H9 (cell line): ENCODE measurements around the gene MYO5B. TPM values are rescaled to one million over a fixed set of nuclear protein-coding genes. Genes with fewer than 3 reads are reported as not detected.
A peak's percentile ranks its signal among the peaks of the same experiment; 100 is the strongest.

ENCODE experiments used
- DNase-seq: peaks from one replicate; pipeline ENCODE4 v3.0.0-alpha.2; 2017
- H2AFZ ChIP-seq: one replicate; pipeline ENCODE4 v1.6.1; 2013; ENCODE audit warnings: mild to moderate bottlenecking, low read length, control low read depth, moderate library complexity
- H2AK5ac ChIP-seq: 2 replicates; pipeline ENCODE4 v1.6.1; 2013; ENCODE audit warnings: low read length, control low read depth, mixed read lengths; ENCODE audit not compliant: insufficient read length
- H2BK120ac ChIP-seq: one replicate; pipeline ENCODE4 v1.6.1; 2013; ENCODE audit warnings: low read depth, mild to moderate bottlenecking, low read length, control low read depth, inconsistent platforms; ENCODE audit not compliant: poor library complexity, severe bottlenecking
- H2BK12ac ChIP-seq: 2 replicates; pipeline ENCODE4 v1.6.1; 2013; ENCODE audit warnings: low read length, control low read depth, mixed read lengths, low read depth; ENCODE audit not compliant: insufficient read length
- H2BK15ac ChIP-seq: 2 replicates; pipeline ENCODE4 v1.6.1; 2013; ENCODE audit warnings: low read depth, low read length, control low read depth
- H2BK20ac ChIP-seq: one replicate; pipeline ENCODE4 v1.6.1; 2013; ENCODE audit warnings: low read depth, mild to moderate bottlenecking, low read length, control low read depth, inconsistent platforms; ENCODE audit not compliant: poor library complexity, severe bottlenecking
- H2BK5ac ChIP-seq: 2 replicates; pipeline ENCODE4 v1.6.1; 2013; ENCODE audit warnings: low read length, control low read depth, mixed read lengths; ENCODE audit not compliant: insufficient read length
- H3K14ac ChIP-seq: 2 replicates; pipeline ENCODE4 v1.6.1; 2013; ENCODE audit warnings: low read length, control low read depth; ENCODE audit not compliant: insufficient read depth
- H3K18ac ChIP-seq: 2 replicates; pipeline ENCODE4 v1.6.1; 2013; ENCODE audit warnings: low read depth, mild to moderate bottlenecking, mixed read lengths, low read length, control low read depth; ENCODE audit not compliant: insufficient read length
- H3K23ac ChIP-seq: 2 replicates; pipeline ENCODE4 v1.6.1; 2013; ENCODE audit warnings: low read length, control low read depth, mixed read lengths, low read depth; ENCODE audit not compliant: insufficient read length
- H3K23me2 ChIP-seq: 2 replicates; pipeline ENCODE4 v1.6.1; 2013; ENCODE audit warnings: low read depth, mild to moderate bottlenecking, mixed read lengths, low read length, control low read depth; ENCODE audit not compliant: insufficient read length, poor library complexity, severe bottlenecking
- H3K27ac ChIP-seq: 2 replicates; pipeline ENCODE4 v1.5.1; 2013; ENCODE audit warnings: low read length, control low read depth, mixed read lengths, low read depth; ENCODE audit not compliant: insufficient read length
- H3K27me3 ChIP-seq: 2 replicates; pipeline ENCODE4 v1.6.1; 2013; ENCODE audit warnings: low read length, control low read depth, inconsistent platforms; ENCODE audit not compliant: insufficient read depth
- H3K4ac ChIP-seq: 2 replicates; pipeline ENCODE4 v1.6.1; 2013; ENCODE audit warnings: low read depth, mild to moderate bottlenecking, control low read depth, inconsistent platforms, low read length, moderate library complexity
- H3K4me1 ChIP-seq: 2 replicates; pipeline ENCODE4 v1.6.1; 2013; ENCODE audit warnings: low read length, control low read depth, inconsistent platforms; ENCODE audit not compliant: insufficient read depth
- H3K4me2 ChIP-seq: 2 replicates; pipeline ENCODE4 v1.6.1; 2013; ENCODE audit warnings: low read length, control low read depth, mixed read lengths; ENCODE audit not compliant: insufficient read length, insufficient read depth
- H3K56ac ChIP-seq: 2 replicates; pipeline ENCODE4 v1.6.1; 2013; ENCODE audit warnings: low read depth, mild to moderate bottlenecking, mixed read lengths, low read length, control low read depth; ENCODE audit not compliant: insufficient read length
- H3K79me1 ChIP-seq: 2 replicates; pipeline ENCODE4 v1.6.1; 2013; ENCODE audit warnings: low read depth, mild to moderate bottlenecking, moderate library complexity, low read length, control low read depth, inconsistent platforms; ENCODE audit not compliant: insufficient read depth, poor library complexity, severe bottlenecking
- H3K79me2 ChIP-seq: 2 replicates; pipeline ENCODE4 v1.6.1; 2013; ENCODE audit warnings: low read length, control low read depth, inconsistent platforms; ENCODE audit not compliant: insufficient read depth
- H3K9ac ChIP-seq: 2 replicates; pipeline ENCODE4 v1.6.1; 2013; ENCODE audit warnings: low read length, control low read depth, mixed read lengths; ENCODE audit not compliant: insufficient read length; ENCODE audit errors: extremely low read depth
- H3K9me3 ChIP-seq: one replicate; pipeline ENCODE4 v1.6.1; 2013; ENCODE audit warnings: low read depth, low read length, inconsistent platforms; ENCODE audit not compliant: control insufficient read depth
- H3T11ph ChIP-seq: one replicate; pipeline ENCODE4 v1.6.1; 2013; ENCODE audit warnings: mild to moderate bottlenecking, low read length, control low read depth, inconsistent platforms
- H4K20me1 ChIP-seq: one replicate; pipeline ENCODE4 v1.6.1; 2013; ENCODE audit not compliant: control insufficient read depth, insufficient read length, insufficient read depth
- H4K5ac ChIP-seq: 2 replicates; pipeline ENCODE4 v1.6.1; 2013; ENCODE audit warnings: low read depth, mild to moderate bottlenecking, mixed read lengths, low read length, control low read depth; ENCODE audit not compliant: insufficient read length
- H4K8ac ChIP-seq: replicated peaks from 2 replicates; pipeline ENCODE4 v1.6.1; 2013; ENCODE audit warnings: low read length, control low read depth, mixed read lengths, low read depth; ENCODE audit not compliant: insufficient read length
- H4K91ac ChIP-seq: 2 replicates; pipeline ENCODE4 v1.6.1; 2013; ENCODE audit warnings: low read depth, mild to moderate bottlenecking, moderate library complexity, mixed read lengths, low read length, control low read depth; ENCODE audit not compliant: insufficient read length
- H3K27ac Mint-ChIP-seq, 3 experiments: 2 replicates in 2 of 3; 3 replicates in 1 of 3; pipeline ENCODE4 v1.8.0; 2020 to 2021; ENCODE audit warnings: mixed read lengths in 3 of 3, mild to moderate bottlenecking in 1 of 3, moderate library complexity in 1 of 3
- H3K27me3 Mint-ChIP-seq: 2 replicates; pipeline ENCODE4 v1.8.0; 2021; ENCODE audit warnings: low read depth, mild to moderate bottlenecking, moderate library complexity, mixed read lengths
- H3K36me3 Mint-ChIP-seq, 3 experiments: 2 replicates in 2 of 3; 3 replicates in 1 of 3; pipeline ENCODE4 v1.8.0; 2020 to 2021; ENCODE audit warnings: low read depth in 3 of 3, mixed read lengths in 3 of 3; ENCODE audit not compliant: insufficient read depth in 1 of 3
- H3K4me1 Mint-ChIP-seq, 2 experiments: 2 replicates each; pipeline ENCODE4 v1.8.0; 2020; ENCODE audit warnings: mixed read lengths in 2 of 2
- H3K4me3 Mint-ChIP-seq, 2 experiments: 2 replicates in 1 of 2; 3 replicates in 1 of 2; pipeline ENCODE4 v1.8.0; 2020 to 2021; ENCODE audit warnings: mild to moderate bottlenecking in 2 of 2, mixed read lengths in 2 of 2, moderate library complexity in 1 of 2
- H3K9me3 Mint-ChIP-seq, 2 experiments: 2 replicates in 1 of 2; 3 replicates in 1 of 2; pipeline ENCODE4 v1.8.0; 2020; ENCODE audit warnings: mild to moderate bottlenecking in 2 of 2, mixed read lengths in 2 of 2, moderate library complexity in 1 of 2
- WGBS: extraction: QIAGEN DNeasy Blood & Tissue Kit; methylation state at CpG from one replicate; pipeline ENCODE4 v1.1.7; 2013; ENCODE audit warnings: missing lambda C conversion rate, low lambda C conversion rate, mixed read lengths; ENCODE audit not compliant: insufficient read length; ENCODE audit errors: extremely low coverage; 5-methylcytosine and 5-hydroxymethylcytosine counted together
- total RNA-seq: library from RNA; stranded (reverse); gene quantifications from 2 replicates; pipeline ENCODE4 v1.2.1, GENCODE V29; 2021
- TF ChIP-seq, protein P1 (sequence below): fragments of 200-600 bp; sonication (generic); conservative IDR thresholded peaks from 3 replicates; pipeline ENCODE4 v1.8.0; 2021; ENCODE audit warnings: antibody characterized with exemption, mild to moderate bottlenecking

MYO5B gene
- total RNA-seq, 1 experiment from 2014 or later, result 9.3 TPM

GRCh38 chr18:49846718-49847470 is 348.1 kb downstream of the MYO5B start:
- TF ChIP-seq, protein P1, sequence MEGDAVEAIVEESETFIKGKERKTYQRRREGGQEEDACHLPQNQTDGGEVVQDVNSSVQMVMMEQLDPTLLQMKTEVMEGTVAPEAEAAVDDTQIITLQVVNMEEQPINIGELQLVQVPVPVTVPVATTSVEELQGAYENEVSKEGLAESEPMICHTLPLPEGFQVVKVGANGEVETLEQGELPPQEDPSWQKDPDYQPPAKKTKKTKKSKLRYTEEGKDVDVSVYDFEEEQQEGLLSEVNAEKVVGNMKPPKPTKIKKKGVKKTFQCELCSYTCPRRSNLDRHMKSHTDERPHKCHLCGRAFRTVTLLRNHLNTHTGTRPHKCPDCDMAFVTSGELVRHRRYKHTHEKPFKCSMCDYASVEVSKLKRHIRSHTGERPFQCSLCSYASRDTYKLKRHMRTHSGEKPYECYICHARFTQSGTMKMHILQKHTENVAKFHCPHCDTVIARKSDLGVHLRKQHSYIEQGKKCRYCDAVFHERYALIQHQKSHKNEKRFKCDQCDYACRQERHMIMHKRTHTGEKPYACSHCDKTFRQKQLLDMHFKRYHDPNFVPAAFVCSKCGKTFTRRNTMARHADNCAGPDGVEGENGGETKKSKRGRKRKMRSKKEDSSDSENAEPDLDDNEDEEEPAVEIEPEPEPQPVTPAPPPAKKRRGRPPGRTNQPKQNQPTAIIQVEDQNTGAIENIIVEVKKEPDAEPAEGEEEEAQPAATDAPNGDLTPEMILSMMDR, result no peak
- H3K56ac ChIP-seq, result no peak overlapping the region
- H3K9me3 Mint-ChIP-seq, result no peaks in the 10 kb centered on the region
- no peak overlapping the region for H4K91ac ChIP-seq
- no peak overlapping the region for H2BK120ac ChIP-seq
- no peak overlapping the region for H3K4me3 Mint-ChIP-seq
- H2BK5ac ChIP-seq, result no peak overlapping the region
- H3K27me3 Mint-ChIP-seq, result no peaks in the 10 kb centered on the region; the same call in none of the 2 replicates
- no peak overlapping the region for H3T11ph ChIP-seq
- H3K79me2 ChIP-seq, result no peaks in the 10 kb centered on the region
- peak overlapping the region in 2 of 3 experiments; percentile 6 to 63; a peak in 2 of 7 replicates for H3K27ac Mint-ChIP-seq
- DNase-seq, result no peak
- H3K27me3 ChIP-seq, result no peaks in the 10 kb centered on the region
- no peak overlapping the region for H3K4me2 ChIP-seq
- H3K27ac ChIP-seq, result no peak overlapping the region
- H2BK20ac ChIP-seq, result no peak overlapping the region
- H4K5ac ChIP-seq, result no peak overlapping the region
- H2AFZ ChIP-seq, result no peak overlapping the region
- no CpG with 5 or more reads among the region's 10 CpGs for WGBS
- no peak overlapping the region for H3K9ac ChIP-seq
- H3K36me3 Mint-ChIP-seq, result peaks cover 0 to 6% (median 0%) of the 10 kb centered on the region in 3 experiments; a peak in 4 of 7 replicates
- H3K4me1 ChIP-seq, result peaks cover 3% of the 10 kb centered on the region; the same call in 1 of the 2 replicates
- no peak overlapping the region for H3K4ac ChIP-seq
- no peaks in the 10 kb centered on the region for H3K23me2 ChIP-seq
- no peak overlapping the region for H2AK5ac ChIP-seq
- H4K8ac ChIP-seq, result no peak overlapping the region
- no peak overlapping the region for H3K18ac ChIP-seq
- no peak overlapping the region for H2BK12ac ChIP-seq
- H4K20me1 ChIP-seq, result no peaks in the 10 kb centered on the region
- no peaks in the 10 kb centered on the region for H3K79me1 ChIP-seq
- no peak overlapping the region for H3K23ac ChIP-seq
- no peaks in the 10 kb centered on the region for H3K9me3 ChIP-seq
- H2BK15ac ChIP-seq, result no peak overlapping the region
- peaks cover 46 to 47% of the 10 kb centered on the region in 2 experiments for H3K4me1 Mint-ChIP-seq
- H3K14ac ChIP-seq, result no peak overlapping the region
